OCI-LY7 (cell line): ENCODE measurements around the gene CA14. TPM values are rescaled to one million over a fixed set of nuclear protein-coding genes. Genes with fewer than 3 reads are reported as not detected.

Experiments used
- BruUV-seq: library from RNA; stranded (reverse); fragments of 400-500 nt; replicated peaks from 2 replicates; lab custom pipeline; 2021; lab: Mats Ljungman, UMichigan
- CTCF ChIA-PET: fragments of 300-600 bp; sonication (Branson Sonifier 250); formaldehyde crosslinking; loops from one replicate; lab custom pipeline; 2022; ENCODE audit warnings: antibody characterized with exemption; ENCODE audit not compliant: unreplicated experiment; lab: Charles Lee
- POLR2A ChIA-PET: fragments of 300-600 bp; sonication (Branson Sonifier 250); formaldehyde crosslinking; loops from one replicate; lab custom pipeline; 2022; ENCODE audit warnings: antibody characterized with exemption; lab: Charles Lee
- DNase-seq: peaks from one replicate; pipeline ENCODE4 v3.0.0-alpha.2; 2015; ENCODE audit warnings: low spot score
- H2AFZ ChIP-seq: fragments of 200-600 bp; sonication (generic), shearing (Covaris generic); 2 replicates; pipeline ENCODE4 v1.6.1; 2014; ENCODE audit warnings: mild to moderate bottlenecking, antibody characterized with exemption, low read length, moderate library complexity
- H3K27ac ChIP-seq: fragments of 200-600 bp; sonication (generic); 2 replicates; pipeline ENCODE4 v1.5.1; 2014; ENCODE audit warnings: mixed run types, low read depth, mild to moderate bottlenecking, moderate library complexity, low read length, inconsistent platforms; ENCODE audit not compliant: poor library complexity, severe bottlenecking
- H3K36me3 ChIP-seq: fragments of 200-600 bp; sonication (generic); 2 replicates; pipeline ENCODE4 v1.6.1; 2014; ENCODE audit warnings: mild to moderate bottlenecking, antibody characterized with exemption, low read length, moderate library complexity, mixed read lengths; ENCODE audit not compliant: insufficient read depth
- H3K4me1 ChIP-seq: fragments of 200-600 bp; sonication (generic); 2 replicates; pipeline ENCODE4 v1.5.1; 2014; ENCODE audit warnings: mild to moderate bottlenecking, low read length; ENCODE audit not compliant: insufficient read depth, poor library complexity, severe bottlenecking
- H3K4me2 ChIP-seq: fragments of 200-600 bp; sonication (generic); 2 replicates; pipeline ENCODE4 v1.6.1; 2014; ENCODE audit warnings: mild to moderate bottlenecking, low read length
- H3K4me3 ChIP-seq: fragments of 200-600 bp; sonication (generic); 2 replicates; pipeline ENCODE4 v1.5.1; 2014; ENCODE audit warnings: mild to moderate bottlenecking, low read depth, low read length; ENCODE audit not compliant: poor library complexity, severe bottlenecking
- H3K79me2 ChIP-seq: fragments of 200-600 bp; sonication (generic); 2 replicates; pipeline ENCODE4 v1.6.1; 2016; ENCODE audit warnings: low read depth, mild to moderate bottlenecking, low read length, moderate library complexity, mixed read lengths; ENCODE audit not compliant: insufficient read depth
- H3K9me2 ChIP-seq: fragments of 200-600 bp; sonication (generic); 2 replicates; pipeline ENCODE4 v1.6.1; 2016; ENCODE audit warnings: mild to moderate bottlenecking, low read length, mixed read lengths; ENCODE audit not compliant: insufficient read depth
- H3K9me3 ChIP-seq: fragments of 200-600 bp; sonication (generic); 2 replicates; pipeline ENCODE4 v1.6.1; 2014; ENCODE audit warnings: mild to moderate bottlenecking, mixed run types, low read length, mixed read lengths
- H4K20me1 ChIP-seq: fragments of 200-600 bp; sonication (generic); 2 replicates; pipeline ENCODE4 v1.6.1; 2014; ENCODE audit warnings: mild to moderate bottlenecking, antibody characterized with exemption, low read length, moderate library complexity, mixed read lengths; ENCODE audit not compliant: insufficient read depth
- EZH2phosphoT487 ChIP-seq: fragments of 200-600 bp; sonication (generic); IDR thresholded peaks from 2 replicates; pipeline ENCODE4 v1.6.1; 2018; ENCODE audit warnings: low read depth, borderline replicate concordance, mild to moderate bottlenecking, mixed run types, antibody characterized with exemption, low read length, moderate library complexity, mixed read lengths
- intact Hi-C: fragments of 100-400 bp; cut with micrococcal nuclease; formaldehyde crosslinking; loops from one replicate; pipeline ENCODE4 v1.10.0; 2022; ENCODE audit not compliant: unreplicated experiment
- total RNA-seq, 2 experiments: library from RNA; depleted of rRNA in 1 of 2; stranded (reverse); fragments of >200 nt in 1 of 2; shearing (Covaris generic) in 1 of 2; gene quantifications; 2 replicates each; pipeline ENCODE4 v1.2.3, GENCODE V29; 2014 to 2022
- TF ChIP-seq, protein P1 (sequence below): fragments of 200-600 bp; sonication (generic); conservative IDR thresholded peaks from 2 replicates; pipeline ENCODE4 v1.5.1; 2014; ENCODE audit warnings: mild to moderate bottlenecking, antibody characterized with exemption, low read length, moderate library complexity, mixed read lengths

CA14 gene
- total RNA-seq, 2 experiments from 2014 or later: not detected

DNA sequence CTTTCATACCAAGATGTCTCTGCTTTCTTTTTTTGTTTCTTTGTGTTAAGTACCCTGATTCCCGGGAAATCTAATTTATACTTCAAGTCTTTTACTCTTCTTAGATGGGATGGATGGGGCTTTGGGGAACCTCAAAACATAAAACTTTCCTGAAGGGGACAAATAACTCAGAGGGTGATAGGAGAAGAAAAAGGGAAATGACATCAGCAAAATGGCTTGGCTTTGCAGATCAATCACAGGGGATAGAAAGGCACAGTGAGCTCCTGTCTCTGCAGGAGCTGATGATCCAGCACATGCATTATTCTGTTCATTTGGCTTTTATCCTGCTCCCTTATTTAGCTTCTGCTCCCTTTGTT is 1.4 kb upstream of the CA14 start:
- H3K27ac ChIP-seq: no peak overlapping the region
- peak overlapping the region; percentile 89 for H2AFZ ChIP-seq
- H3K9me2 ChIP-seq: no peaks in the 10 kb centered on the region
- DNase-seq: no peak
- BruUV-seq: no TSS peak
- TF ChIP-seq, protein P1, sequence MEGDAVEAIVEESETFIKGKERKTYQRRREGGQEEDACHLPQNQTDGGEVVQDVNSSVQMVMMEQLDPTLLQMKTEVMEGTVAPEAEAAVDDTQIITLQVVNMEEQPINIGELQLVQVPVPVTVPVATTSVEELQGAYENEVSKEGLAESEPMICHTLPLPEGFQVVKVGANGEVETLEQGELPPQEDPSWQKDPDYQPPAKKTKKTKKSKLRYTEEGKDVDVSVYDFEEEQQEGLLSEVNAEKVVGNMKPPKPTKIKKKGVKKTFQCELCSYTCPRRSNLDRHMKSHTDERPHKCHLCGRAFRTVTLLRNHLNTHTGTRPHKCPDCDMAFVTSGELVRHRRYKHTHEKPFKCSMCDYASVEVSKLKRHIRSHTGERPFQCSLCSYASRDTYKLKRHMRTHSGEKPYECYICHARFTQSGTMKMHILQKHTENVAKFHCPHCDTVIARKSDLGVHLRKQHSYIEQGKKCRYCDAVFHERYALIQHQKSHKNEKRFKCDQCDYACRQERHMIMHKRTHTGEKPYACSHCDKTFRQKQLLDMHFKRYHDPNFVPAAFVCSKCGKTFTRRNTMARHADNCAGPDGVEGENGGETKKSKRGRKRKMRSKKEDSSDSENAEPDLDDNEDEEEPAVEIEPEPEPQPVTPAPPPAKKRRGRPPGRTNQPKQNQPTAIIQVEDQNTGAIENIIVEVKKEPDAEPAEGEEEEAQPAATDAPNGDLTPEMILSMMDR: peak; percentile 2; the same call in 1 of the 2 replicates
- TF ChIP-seq EZH2phosphoT487: no peak
- CTCF ChIA-PET: interaction anchor here (0.5 to 1.1 kb wide), 3 partner anchors 25 to 532 kb away, joined by 3 to 4 read pairs (median 4); no protein-coding TSS in a partner anchor
- no peaks in the 10 kb centered on the region for H3K36me3 ChIP-seq
- H3K4me3 ChIP-seq: no peak overlapping the region
- H3K9me3 ChIP-seq: no peaks in the 10 kb centered on the region
- POLR2A ChIA-PET: interaction anchor here (0.9 kb wide), 1 partner anchor 25 kb away, joined by 3 read pairs; no protein-coding TSS in a partner anchor
- no peaks in the 10 kb centered on the region for H3K79me2 ChIP-seq
- H3K4me2 ChIP-seq: peak overlapping the region; percentile 65
- peaks cover 14% of the 10 kb centered on the region for H3K4me1 ChIP-seq
- intact Hi-C loops: loop anchor here (10.0 kb wide), 1 partner anchor 269 kb away; no protein-coding TSS in a partner anchor
- H4K20me1 ChIP-seq: no peaks in the 10 kb centered on the region

DNA sequence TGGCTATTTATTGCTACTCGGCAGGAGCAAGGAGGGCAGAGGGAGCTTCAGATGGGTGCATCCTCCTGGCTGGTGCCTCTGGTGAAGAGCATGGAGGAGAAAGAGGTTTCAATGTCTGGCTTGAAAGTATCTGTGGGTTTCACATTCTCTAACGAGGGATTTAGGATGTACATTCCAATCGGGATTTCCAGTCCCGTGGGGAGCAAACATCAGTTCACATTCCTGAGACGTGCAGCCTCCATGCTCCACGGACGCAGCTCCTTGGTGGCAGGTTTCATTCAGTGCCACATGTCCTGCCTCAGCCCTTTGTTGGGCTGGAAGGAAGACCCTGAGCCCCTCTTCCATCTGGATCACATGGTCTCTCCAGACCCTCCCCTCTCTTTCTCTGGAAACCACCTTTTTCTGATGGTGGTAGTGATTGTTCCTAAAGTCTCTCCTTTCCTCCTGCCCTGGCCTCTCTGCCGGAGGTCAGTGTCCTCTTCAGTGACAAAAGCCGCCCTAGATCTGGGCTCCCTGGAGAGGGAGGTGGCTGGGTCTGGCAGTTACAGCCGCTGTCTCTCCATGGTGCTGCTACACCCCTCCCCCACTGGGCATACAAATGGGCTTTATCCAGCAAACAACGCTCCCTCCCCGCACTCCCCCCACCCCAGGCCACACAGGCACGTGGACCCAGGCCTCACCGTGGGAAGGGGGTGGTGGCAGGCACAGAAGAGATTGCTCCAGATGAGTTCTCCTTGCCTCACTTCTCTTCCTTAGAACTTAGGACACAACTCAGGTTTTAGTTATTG is 826 bp upstream of the CA14 start:
- TF ChIP-seq, protein P1: no peak
- no peak for TF ChIP-seq EZH2phosphoT487
- POLR2A ChIA-PET: interaction anchor here (0.9 kb wide), 1 partner anchor 25 kb away, joined by 3 read pairs; no protein-coding TSS in a partner anchor
- Histone ChIP-seq H2AFZ (no peak overlapping the region; the same call in 1 of the 2 replicates), H4K20me1 (no peaks in the 10 kb centered on the region), H3K4me1 (peaks cover 14% of the 10 kb centered on the region), H3K9me3 (no peaks in the 10 kb centered on the region), H3K36me3 (no peaks in the 10 kb centered on the region), H3K4me2 (no peak overlapping the region), H3K9me2 (no peaks in the 10 kb centered on the region), H3K79me2 (no peaks in the 10 kb centered on the region), H3K4me3 (no peak overlapping the region), H3K27ac (no peak overlapping the region)
- CTCF ChIA-PET: interaction anchor here (0.6 to 1.1 kb wide), 2 partner anchors 25 to 260 kb away, joined by 4 read pairs; no protein-coding TSS in a partner anchor
- no peak for DNase-seq
- no TSS peak for BruUV-seq
- intact Hi-C loops: loop anchor here (10.0 kb wide), 1 partner anchor 268 kb away; no protein-coding TSS in a partner anchor
